Hematopoietic multipotent progenitor cell (in vitro differentiated cells): ENCODE measurements around the gene COBL. TPM values are rescaled to one million over a fixed set of nuclear protein-coding genes. Genes with fewer than 3 reads are reported as not detected.

Experiments
- DNase-seq, 3 donors: peaks; one replicate each; pipeline ENCODE4 v3.0.0-alpha.2; 2011 to 2015; ENCODE audit warnings: low read depth in 2 of 3, low spot score in 2 of 3
- total RNA-seq: library from RNA; depleted of rRNA; stranded (reverse); fragments of >200 nt; gene quantifications from one replicate; pipeline ENCODE4 v1.2.3, GENCODE V29; 2012

Gene COBL
- total RNA-seq, 1 donor, result 0.27 TPM

DNA sequence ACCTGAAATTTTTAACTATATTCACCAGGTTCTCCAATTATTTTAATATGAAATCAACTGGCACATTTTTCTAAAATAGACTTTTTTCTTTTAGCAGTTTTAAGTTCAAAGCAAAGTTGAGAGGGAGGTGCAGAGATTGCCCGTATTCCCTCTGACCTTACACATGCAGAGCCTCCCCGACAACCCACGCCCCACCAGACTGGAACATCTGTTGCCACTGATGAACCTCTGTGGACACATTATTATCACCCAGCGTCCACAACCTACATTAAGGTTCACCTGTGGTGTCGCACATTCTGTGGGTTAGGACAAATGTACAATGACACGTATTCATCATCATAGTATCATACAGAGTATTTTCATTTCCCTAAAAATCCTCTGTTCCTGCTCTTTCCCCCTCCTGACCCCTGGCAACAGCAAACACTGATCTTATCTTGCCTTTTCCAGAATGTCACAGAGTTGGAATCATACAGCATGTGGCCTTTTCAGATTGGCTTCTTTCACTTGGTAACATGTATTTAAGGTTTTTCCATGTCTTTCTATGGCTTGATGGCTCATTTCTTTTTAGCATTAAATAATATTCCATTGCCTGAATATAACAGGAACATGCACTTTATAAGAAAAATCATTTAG lies 37.1 kb downstream of the COBL start:
- no peak for DNase-seq

DNA sequence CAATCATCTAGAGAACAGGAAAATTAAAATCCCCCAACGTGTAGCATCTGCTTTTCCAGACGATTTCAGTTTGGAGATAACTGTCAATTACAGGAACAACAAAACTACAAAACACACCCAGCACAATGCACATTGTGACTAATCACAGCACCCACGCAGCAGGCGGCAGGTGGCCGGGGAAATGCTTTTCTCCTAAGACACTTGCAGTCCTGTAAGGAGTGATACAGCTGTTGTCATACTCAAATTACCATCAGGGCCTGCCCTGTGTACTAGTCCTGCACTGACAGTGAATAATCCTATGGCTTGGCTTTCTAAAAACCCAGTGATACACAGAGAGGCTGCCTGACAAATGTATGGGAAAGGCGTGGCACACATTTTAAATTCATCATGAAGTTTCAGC lies 37.8 kb downstream of the COBL start:
- DNase-seq, result no peak

DNA sequence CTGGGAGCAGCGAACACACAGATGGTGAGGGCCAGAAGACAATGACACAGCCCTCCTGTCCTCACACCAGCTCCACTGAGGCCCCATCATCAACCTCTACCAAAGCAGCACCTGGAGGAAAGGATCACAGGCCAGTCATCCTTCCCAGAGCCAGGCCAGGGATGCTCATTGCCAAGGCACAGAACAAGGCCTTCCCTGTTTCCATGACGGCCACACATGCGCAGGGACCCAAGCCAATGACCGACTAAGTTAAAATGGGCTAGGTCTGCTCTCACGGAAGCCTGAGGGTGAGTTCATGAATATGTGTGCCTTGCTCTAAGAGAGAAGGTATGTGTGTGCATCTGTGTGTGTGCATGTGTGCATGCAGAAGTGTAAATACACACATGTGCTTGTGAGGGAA lies 39.6 kb downstream of the COBL start:
- no peak for DNase-seq

DNA sequence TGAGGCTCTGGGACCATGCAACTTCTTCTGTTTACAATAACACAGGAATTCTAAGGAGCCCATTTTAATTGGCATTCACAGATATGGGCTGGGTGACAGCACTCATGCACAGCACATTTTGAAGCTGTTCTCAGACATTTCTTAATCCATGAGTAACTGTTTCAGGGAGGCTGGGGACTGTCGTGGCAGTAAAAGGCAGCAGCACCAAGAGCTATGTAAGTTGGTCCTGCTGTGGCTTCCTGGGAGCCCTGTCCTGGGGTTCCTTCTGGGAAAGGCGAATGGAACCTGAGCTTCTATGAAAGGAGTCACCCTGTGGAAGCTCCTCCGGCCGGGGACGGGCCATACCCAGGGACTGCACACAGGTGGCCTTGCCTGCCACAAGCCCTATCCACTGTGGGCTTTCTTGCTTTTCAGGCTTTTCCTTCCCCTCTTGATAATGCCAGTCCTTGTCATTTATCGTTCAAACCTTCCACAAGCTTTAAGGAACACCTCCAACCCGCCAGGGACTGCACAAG lies 40.5 kb downstream of the COBL start:
- DNase-seq, result no peak

DNA sequence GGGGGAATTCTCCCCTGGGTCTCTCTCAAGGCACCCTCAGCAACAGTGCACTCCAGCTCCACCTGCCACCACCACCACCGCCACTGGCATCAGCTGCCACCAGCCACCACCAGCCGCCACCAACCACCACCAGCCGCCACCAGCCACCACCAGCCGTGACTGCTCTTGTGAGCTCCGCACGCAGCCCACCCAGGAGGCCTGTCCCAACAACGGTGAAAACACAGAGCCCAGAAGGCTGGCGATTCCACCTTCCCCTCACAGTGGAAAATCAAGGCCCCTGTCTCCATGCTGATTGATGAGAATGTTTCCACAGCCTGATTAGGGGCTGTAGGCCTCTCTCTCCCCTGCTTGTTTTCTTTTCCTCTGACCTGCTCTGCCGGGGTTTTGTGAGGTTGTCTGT lies 41.1 kb downstream of the COBL start:
- DNase-seq, result no peak

DNA sequence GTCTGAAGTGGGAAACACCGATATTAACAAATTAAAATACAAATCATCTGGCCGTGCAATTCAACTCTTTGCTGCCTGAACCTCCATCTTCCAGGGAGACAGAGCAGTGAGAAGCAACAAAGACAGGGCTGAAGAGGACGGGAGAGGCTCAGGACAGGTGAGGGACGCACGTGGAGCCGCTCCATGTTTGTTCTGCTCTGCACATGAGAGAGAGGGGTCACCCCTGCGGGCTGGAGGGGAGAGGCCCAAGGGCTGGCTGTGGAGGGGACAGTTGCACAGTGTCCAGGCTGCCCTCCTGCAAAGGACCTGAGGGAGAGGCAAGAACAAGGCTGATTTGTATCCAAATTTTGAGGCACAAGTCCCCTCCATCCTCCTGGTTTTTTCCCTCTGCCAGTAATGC lies 41.7 kb downstream of the COBL start:
- DNase-seq, result no peak

DNA sequence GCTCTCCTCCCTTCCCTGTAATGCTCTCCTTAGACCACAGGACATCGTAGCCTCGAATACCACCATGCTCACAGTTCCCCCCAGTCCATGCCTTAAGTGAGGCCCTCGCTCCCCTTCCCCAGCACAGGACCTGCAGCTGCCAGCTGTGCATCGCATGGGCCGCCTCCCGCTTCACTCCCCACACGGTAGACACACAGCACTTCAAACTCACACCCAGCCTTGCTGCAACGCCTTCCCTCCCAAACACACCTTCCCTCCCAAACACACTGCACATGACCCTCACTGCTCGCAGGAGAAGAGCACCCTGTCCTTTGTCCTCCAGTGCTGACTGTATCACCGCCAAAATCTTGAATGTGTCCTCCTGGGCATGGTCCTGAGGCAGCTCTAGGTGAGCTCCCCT lies 42.6 kb downstream of the COBL start:
- DNase-seq, result no peak

DNA sequence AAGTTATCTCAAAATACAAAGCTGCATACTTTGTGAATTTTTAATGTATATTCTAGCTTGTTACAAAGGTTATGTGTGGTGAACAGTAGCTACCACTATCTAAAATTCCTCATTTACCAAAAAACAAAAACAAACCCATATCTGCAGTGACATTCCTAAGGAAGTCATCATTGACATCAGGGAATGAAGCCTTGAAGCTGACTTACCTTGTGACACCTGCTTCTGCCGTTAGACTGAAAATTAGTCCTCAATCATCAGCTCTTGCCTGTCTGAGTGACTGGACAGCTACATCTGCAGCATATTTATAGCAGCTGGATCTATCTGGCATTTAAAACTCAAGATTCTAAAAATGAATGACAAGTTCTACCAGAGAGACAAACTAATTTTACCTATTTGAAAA lies 43.2 kb downstream of the COBL start:
- DNase-seq, result no peak

DNA sequence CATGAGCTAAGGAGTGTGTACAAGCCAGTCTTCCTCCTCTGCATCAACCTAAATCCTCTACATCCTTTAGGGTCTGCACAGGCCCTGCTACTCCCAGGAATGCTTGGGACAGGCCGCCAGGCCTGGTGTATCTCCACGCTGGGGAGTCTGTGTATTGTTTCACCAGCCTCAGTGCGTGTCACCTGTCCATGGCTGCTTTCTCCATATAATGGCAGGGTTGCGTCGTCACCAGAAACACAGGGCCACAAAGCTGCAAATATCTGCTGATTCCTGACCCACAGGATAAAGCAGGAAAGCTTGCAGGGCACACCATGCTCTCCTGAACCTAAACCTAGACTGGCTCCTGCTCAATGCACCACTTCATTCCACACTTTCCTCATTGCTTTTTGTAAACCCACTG lies 45.6 kb downstream of the COBL start:
- DNase-seq, result no peak

DNA sequence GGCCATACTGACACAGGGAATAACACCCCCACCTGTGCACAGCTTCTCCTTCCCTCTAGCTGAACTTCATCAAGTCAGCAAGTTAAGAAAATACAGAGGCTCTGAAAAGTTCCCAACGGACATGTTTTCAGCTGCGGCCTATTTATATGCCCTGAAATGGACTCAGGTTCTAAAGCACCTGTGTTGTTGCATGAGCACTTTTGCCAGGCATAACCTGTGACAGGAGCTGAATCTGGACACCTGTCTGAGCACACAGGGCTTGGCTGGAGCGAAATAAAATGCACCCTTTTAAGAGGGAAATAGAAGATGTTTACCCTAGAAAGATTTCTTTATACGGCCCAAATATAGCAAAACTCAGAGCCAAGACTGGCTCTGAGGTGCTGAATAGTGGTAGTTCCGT lies 46.7 kb downstream of the COBL start:
- no peak for DNase-seq

DNA sequence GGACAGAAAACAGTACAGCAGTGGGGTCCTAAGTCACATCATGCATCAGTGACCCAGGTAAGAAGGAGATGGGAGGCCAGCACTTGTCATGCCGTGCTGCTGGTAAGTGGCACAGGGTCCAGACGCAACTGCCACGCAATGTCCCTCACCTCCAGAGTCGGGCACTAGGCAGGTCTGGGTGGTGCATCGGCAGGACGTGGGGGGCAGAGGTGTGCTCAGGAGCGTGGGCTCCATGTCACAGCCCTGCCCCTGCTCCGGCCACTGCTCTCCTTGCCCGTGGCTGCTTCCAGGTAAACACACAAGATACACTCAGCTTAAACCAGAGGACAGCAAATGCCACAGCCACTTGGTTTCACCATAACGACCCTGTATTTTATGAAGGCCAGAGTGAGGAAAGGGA lies 47.3 kb downstream of the COBL start:
- DNase-seq, result no peak

DNA sequence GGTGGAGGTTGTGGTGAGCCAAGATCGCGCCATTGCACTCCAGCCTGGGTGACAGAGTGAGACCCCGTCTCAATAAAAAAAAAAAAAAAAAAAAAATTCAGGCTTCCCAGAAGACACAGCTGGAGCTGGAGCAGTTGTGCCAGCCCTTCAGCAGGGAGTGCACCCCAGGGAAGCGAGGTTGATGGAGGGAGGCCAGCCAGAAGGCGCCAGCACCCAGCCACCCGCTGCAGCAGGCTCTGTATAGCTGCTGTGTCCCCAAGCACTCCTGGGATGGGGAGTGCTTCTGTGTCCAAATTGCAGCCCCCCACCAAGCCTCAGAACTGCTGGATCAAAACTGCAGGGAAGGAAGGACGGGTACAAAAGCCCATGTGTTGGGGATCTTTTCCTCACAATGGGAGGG lies 47.8 kb downstream of the COBL start:
- DNase-seq, result no peak

DNA sequence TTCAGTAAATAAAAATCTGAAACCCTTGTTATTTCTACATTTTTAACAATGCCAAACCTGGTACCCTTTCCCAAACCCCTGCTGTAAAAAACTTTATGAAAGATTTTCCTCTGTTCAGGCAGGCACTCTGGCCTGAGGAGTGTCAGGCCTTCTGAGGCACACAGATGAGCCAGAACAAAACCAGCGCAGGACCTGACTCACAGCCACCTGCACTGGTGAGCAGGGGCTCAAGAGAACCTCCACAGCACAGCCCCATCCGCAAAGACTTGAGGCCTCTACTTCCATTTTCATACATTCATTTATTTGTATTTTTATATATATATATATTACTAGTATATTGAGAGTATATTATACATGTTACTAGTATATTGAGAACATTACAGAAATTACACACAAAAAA lies 49.4 kb downstream of the COBL start:
- DNase-seq, result no peak

DNA sequence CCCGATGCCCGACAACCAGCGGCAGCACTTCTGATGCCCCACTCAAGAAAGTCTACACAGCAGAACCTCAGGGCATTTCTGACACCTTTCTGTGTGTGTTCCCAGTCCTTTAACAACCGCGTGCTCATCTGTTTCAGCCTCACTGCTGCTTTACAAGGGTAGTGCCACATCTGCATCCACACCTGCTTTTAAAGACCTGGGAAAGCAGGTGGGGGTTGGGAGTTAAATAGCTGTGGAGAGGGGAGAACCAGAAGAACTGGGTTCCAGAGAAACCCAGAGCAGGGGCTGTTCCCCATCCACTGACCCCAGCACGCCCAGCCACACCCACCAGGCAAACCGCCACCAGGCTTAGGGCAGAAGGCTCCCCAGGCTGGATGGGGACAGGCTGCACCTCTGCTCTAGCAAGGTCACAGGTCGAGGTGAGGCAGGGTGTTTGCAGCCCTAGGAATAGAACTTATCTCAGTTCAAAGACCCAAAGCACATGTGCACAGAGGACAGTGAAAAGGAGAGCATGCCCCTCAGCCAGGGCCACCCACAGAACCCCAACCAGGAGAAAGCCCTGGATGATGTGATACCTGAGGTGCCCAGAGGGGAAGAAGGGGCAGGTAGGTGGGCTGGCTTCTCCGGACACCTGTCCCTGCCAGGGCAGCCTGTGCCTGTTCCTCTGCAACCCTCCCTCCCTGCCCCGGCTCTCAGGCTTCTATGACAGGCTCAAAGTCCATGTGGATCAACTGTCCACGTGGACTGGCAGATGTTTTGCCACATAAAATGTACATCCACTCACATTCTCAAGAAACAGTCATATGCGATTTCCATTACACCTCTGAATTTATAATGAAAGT lies 51.3 kb downstream of the COBL start:
- no peak for DNase-seq

DNA sequence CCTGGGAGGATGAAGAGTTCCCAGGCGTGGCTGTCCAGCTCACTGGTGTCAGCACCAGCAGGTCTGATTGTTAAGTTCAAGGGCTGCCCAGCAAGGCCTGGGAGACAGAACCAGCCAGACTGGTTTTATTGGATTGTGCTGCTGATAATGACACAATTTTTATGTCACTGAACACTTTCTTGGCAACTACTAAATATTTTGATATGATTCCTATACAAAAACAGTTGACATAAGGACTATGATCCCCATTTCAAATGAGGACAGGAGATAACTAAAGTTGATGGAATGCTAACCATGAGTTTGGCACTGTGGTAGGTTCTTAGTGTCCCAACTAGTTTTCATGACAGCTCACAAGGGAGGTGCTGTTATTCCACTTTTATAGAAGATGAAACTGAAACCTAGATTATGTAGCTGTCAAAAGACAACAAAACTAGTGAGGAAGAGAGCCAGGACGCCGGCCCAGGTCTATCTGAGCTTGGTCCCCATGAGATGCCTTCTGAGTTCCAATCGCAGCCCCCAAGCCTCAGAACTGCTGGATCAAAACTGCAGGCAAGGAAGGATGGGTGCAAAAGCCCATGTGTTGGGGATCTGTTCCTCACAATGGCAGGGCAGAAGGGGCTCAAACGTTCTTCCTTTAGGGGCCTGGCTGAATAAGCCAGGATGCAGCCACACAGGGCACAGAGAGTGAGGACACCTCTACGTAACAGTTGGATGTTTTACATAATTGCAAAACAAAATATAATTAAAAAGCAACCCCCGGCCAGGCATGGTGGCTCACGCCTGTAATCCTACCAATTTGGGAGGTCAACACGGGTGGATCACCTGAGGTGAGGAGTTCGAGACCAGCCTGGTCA lies 52.8 kb downstream of the COBL start:
- DNase-seq, result no peak

DNA sequence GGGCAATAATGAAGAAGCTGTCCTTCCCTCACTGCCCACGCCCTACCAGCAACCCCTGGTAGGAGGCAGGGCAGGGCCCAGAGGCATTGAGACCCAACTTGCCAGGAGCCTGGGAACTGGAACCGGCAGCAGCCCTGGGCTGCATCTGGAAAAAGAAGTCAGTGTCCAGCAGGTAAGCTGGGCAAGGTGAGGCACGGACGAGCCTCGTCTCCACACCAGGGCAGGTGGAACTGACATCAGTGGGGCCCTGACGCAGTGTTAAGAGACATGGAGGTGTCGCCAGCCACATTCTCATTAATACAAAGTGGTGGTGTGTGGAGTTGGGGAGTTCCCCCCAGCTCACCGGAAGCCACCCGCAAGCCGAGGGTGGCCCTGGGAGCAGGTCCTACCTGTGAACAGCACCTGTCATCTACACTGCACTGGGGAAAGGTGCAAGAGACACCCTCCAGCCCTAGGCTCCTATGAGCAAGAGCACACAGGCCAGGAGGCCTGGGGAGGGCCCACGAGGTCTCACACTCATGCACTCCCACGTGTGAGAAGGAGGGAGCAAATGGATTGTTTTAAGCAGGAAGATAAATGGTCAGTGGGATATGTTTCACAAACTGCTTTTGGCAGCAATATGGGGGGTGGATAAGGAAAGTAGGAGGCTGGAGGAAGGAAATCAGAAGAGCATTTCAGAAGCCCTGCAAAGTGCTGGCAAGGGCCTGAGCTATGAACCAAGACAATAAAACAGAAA lies 53.6 kb downstream of the COBL start:
- DNase-seq, result no peak

DNA sequence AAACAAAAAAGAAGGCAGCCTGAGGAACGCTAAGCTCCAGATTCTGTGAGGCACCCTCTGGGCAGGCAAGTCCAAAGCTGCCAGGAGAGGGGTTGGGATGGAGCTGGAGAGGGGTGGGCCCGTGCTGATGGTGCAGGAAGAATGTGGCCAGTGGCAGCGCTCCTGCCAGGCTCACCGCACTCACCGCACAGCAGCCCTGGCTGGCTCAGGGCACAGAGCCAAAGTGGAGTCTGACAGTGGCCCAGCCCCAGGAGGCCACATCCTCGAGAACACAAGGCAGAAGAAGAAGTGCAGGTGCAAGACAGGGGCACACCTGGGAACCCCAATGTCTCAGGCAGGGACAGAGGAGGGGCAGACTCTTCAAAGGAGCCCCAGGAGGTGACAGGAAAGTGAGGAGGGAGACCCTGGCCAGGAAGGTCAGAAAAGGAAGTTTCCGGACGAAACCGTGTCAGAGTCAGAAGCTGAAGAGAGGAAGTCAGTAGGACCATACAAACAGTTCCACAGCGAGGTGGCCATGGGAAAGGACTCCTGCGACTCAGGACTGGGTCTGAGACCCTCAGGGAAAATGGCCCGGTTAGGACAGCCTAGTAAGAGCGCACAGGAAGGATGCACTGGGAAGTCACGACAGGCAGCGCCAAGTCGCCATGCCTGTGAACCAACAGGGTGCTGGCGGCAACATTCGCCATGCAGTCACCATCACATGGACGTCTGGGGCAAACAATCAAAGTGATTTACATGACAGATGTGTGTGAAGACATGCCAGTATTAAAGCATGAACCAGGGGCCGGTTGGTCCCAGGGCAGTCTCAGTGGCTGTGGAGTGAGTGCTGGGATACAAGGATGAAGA lies 54.4 kb downstream of the COBL start:
- peak in 1 of 3 donors; percentile 19 for DNase-seq

DNA sequence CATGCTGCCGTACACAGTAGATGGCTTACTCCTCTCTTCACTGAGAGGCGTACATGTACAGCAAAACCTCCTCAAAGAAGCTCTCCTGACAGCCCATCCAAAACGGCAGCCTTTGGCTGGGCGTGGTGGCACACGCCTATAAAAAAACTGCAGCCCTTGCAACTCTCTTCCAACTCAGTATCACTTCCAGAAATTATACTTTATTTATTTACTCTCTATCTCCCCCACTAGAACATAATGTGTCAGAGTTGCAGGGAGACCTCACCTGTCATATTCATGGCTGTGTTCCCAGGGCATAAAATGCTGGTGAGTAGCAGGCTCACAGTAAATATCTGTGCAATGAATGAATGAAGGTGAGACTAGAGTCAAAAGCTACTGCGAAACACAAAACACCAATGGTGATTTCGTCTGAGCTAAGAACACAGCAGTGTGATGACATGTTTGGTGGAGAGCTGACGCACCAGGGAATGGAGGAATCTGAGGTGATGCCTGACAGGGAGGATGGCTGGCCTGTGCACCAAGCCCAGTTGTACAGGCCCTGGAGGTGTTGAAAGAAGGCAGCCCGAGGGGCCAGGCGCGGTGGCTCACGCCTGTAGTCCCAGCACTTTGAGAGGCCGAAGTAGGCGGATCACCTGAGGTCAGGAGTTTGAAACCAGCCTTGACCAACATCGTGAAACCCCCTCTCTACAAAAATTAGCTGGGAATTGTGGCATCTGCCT lies 55.3 kb downstream of the COBL start:
- no peak for DNase-seq

DNA sequence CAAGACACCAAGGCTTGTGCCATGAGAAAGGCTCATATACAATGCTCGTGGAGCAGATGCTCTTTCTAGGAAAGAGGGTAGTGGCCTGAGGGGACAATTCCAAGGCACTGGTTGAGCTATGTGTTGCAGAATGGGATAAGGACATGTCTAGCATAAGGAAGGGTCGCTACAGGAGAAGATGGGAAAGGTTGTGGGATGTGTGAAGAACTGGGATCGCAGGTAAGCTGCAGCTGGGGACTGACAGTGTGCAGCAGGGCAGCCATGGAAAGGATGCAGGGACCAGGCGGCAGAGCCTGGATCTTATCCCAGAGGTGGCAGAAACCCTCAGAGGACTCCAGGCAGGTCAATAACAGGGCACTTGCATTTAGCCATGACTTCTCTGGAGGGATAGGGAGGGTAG lies 56.1 kb downstream of the COBL start:
- no peak for DNase-seq
